SH-SY5Y (cell line): ENCODE data around the gene RUFY1.

ENCODE experiments used
- GATA2 ChIP-seq: IDR thresholded peaks from 2 replicates; pipeline ENCODE4 v1.6.1; 2011; ENCODE audit warnings: mild to moderate bottlenecking, low read depth, low read length
- GATA3 ChIP-seq: IDR thresholded peaks from 2 replicates; pipeline ENCODE4 v1.6.1; 2011; ENCODE audit warnings: low read depth, mild to moderate bottlenecking, low read length, moderate library complexity

DNA sequence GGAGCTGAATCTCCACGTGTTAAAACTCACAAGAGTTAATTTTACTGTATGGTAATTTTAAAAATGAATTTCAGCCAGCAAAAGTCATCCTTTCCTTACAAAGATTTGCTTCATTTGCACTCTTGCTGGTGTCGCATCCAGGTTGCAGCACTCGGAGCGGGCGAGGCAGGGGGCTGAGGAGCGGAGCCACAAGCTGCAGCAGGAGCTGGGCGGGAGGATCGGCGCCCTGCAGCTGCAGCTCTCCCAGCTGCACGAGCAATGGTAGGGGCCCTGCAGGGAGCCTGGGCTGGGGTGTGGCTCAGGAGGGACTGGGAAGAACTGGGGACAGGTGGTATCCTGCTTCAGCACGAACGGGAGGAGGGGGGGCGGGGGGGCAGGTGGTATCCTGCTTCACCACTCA, 46.1 kb downstream of the RUFY1 start:
- TF ChIP-seq GATA2 (no peak), GATA3 (no peak)
